Measurements from ENCODE around the gene CST9.

CST9 gene

DNA sequence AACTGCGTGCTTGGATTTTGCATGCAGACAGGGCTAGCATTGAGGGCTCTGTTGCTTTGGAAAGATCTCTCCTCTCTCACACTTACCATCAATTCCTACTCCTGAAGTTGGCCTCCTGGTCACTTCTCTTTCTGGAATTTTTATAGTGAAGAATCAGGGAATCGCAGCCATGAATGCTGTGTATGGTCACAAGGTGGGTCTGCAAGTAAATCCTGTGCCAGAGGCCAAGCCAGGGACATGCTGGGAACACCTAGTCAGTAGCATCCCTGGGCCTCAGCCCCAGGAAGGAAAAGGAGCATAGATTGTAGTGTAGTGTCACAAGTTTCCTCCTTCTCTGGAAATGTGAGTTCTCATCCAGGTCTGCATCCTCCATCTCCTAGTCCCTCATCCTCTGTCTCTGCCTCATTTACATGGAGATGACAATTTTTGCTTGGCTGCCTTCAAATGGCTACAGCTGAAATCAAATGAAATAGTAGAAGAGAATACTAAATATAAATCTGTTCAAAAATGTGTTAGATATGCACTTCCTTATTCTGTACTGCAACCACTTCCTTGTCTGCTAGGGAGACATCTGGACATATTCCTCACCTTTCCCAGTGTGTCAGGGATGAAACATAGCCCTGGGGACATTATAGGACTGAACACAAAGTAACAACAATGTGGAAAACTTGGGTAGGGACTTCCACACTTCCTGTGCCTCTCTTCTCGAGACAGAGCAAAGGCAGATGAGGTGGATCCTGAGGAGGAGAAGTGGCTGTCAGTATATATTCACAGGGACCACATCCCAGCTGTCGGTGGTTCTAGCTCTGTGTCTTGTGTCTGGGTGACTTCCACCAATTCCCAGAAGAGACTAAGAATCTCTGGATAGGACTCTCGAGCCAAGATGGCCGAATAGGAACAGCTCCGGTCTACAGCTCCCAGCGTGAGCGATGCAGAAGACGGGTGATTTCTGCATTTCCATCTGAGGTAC lies 17.0 kb downstream of the CST9 start:
- no peaks in the 10 kb centered on the region for H3K4me1 ChIP-seq (ENCODE audit: control insufficient read depth in 1 of 2, insufficient read depth in 1 of 2, low read depth in 1 of 2, low read length in 1 of 2)
- no peaks in the 10 kb centered on the region for H3K9me3 ChIP-seq
- no peaks in the 10 kb centered on the region for H3K36me3 ChIP-seq
- TF ChIP-seq, protein P1, sequence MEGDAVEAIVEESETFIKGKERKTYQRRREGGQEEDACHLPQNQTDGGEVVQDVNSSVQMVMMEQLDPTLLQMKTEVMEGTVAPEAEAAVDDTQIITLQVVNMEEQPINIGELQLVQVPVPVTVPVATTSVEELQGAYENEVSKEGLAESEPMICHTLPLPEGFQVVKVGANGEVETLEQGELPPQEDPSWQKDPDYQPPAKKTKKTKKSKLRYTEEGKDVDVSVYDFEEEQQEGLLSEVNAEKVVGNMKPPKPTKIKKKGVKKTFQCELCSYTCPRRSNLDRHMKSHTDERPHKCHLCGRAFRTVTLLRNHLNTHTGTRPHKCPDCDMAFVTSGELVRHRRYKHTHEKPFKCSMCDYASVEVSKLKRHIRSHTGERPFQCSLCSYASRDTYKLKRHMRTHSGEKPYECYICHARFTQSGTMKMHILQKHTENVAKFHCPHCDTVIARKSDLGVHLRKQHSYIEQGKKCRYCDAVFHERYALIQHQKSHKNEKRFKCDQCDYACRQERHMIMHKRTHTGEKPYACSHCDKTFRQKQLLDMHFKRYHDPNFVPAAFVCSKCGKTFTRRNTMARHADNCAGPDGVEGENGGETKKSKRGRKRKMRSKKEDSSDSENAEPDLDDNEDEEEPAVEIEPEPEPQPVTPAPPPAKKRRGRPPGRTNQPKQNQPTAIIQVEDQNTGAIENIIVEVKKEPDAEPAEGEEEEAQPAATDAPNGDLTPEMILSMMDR (IDR thresholded peaks at IDR 0.05): no peak
- no peak overlapping the region for H3K4me3 ChIP-seq (ENCODE audit: low read depth in 1 of 2, low read length in 1 of 2)
- H3K27me3 ChIP-seq: peaks cover 2% of the 10 kb centered on the region
- no peak overlapping the region for H3K27ac ChIP-seq

DNA sequence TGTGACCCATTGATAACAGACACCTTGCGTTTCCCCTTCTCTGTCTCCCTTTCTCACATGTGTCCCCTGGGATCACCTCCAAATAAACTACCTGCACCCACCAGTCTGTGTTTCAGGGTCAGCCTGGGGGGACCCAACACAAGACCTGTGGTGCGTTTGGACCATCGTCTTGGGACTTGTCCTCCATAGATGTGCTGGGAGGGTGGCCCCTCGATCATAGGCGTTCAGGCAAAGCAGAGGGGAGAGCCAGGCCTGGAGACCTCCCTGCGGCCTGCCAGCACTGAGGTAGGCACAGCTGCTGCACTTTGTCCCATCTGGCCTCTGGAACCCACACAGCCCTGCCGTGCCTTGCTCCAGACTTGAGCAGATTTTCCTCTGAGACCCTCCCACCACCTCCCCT lies 18.1 kb downstream of the CST9 start:
- no peaks in the 10 kb centered on the region for H3K36me3 ChIP-seq
- H3K27ac ChIP-seq: no peak overlapping the region
- H3K27me3 ChIP-seq: peaks cover 6% of the 10 kb centered on the region
- TF ChIP-seq, protein P1 (IDR thresholded peaks at IDR 0.05): no peak
- no peaks in the 10 kb centered on the region for H3K9me3 ChIP-seq
- H3K4me3 ChIP-seq (ENCODE audit: low read depth in 1 of 2, low read length in 1 of 2): no peak overlapping the region
- H3K4me1 ChIP-seq (ENCODE audit: control insufficient read depth in 1 of 2, insufficient read depth in 1 of 2, low read depth in 1 of 2, low read length in 1 of 2): no peaks in the 10 kb centered on the region

DNA sequence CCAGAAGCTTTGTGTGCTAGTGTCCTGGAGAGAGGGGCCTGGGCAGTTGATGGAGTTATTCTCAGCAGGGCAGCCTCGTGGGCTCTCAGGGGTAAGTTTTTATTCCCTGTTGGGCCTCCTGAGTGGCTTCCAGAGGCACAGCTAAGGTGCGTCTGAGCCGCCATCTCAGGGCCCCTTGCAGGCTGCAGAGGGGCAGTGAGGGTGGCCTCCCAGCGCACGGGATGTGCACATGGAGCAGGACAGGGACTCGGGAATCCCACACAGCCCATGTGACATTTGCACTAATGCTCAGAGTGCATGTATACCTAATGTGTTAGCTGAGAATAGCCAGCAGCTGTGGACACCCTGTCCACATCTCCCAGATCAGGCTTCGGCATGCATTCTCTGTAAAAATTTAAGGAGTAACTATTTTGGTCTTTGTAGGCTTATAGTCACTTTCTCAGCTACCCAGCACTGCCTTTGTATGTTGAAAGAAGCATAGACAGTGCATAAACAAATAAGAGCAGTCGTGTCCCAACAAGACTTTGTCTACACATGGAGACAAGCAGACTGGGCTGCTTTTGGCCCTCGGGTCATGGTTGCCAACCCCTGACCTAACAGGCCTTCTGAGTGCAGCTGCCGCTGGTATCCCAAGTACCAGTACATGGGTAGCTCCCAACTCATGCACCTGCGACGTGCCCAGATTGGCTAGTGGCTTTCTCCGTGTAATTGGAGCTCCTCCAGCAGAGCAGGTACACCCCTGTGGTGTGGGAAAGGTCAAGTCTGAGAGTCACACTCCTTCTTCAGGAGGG lies 18.8 kb downstream of the CST9 start:
- Histone ChIP-seq H3K27me3 (peaks cover 6% of the 10 kb centered on the region), H3K4me3 (ENCODE audit: low read depth in 1 of 2, low read length in 1 of 2) (no peak overlapping the region), H3K9me3 (no peaks in the 10 kb centered on the region), H3K4me1 (ENCODE audit: control insufficient read depth in 1 of 2, insufficient read depth in 1 of 2, low read depth in 1 of 2, low read length in 1 of 2) (no peaks in the 10 kb centered on the region), H3K27ac (no peak overlapping the region), H3K36me3 (no peaks in the 10 kb centered on the region)
- TF ChIP-seq, protein P1 (IDR thresholded peaks at IDR 0.05): no peak

DNA sequence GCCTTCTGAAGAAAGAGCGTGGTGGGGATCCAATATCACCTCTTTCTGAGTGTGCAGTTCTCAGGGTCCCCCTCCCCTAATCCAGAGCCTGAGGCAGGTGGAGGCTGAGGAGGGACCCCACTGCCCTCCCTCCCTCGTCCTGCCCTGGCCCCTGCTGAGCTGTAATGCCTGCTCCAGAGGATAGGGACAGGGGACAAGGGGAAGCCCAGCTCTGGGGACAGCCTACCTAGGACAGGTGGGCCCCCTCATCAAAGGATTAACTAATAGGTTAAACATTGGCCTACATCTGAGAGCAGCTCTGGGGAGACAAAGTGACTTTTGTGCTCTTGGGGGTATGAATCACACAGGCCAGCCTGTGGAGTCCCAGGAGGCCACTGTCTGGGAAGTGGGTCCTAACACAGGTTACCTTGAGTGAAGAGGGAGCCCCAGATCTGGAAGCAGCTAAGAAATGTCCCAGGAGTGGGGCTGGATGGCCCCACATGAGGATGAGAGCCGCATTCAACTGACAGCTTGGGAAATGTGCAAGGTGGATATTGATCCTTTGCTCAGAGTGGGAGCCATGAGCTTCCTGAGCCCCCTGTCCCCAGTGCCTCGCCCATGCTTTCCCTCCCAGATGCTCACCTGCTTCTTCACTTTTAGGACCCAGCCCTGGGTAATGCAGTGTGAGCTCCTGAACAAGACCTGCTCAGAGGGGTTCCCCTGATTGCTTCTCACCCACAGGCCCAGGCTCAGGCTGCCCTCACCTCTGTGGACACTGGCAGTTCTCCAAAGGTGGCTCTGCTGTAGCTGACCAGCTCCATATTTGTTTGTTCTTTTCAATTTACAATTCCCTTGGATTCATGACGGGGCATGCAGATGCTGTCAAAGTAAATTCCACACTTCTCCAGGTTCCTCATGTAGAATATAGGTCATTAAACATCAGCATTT lies 19.6 kb downstream of the CST9 start:
- H3K9me3 ChIP-seq: no peaks in the 10 kb centered on the region
- no peak overlapping the region for H3K27ac ChIP-seq
- H3K27me3 ChIP-seq: peaks cover 6% of the 10 kb centered on the region
- H3K36me3 ChIP-seq: no peaks in the 10 kb centered on the region
- TF ChIP-seq, protein P1 (IDR thresholded peaks at IDR 0.05): no peak
- H3K4me3 ChIP-seq (ENCODE audit: low read depth in 1 of 2, low read length in 1 of 2): no peak overlapping the region
- no peaks in the 10 kb centered on the region for H3K4me1 ChIP-seq (ENCODE audit: control insufficient read depth in 1 of 2, insufficient read depth in 1 of 2, low read depth in 1 of 2, low read length in 1 of 2)

DNA sequence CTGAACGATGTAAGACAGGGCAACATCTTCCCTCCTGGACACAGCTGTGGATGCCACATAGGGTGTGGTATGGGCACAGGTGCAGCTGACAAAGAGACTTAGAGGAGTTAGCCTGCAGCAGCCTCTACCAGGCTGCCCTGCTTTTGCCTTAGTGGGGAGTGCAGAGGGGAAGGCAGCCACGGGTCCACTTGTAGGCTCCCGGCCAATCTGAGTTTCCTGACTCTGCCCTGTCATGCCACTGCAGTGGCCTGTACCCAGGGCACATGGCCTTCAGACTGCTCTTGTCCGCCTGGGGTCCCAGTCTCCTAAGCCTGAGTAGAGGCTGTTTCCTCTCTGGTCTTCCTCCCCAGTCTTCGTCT lies 20.3 kb downstream of the CST9 start:
- H3K4me1 ChIP-seq (ENCODE audit: control insufficient read depth in 1 of 2, insufficient read depth in 1 of 2, low read depth in 1 of 2, low read length in 1 of 2): no peaks in the 10 kb centered on the region
- peaks cover 6% of the 10 kb centered on the region for H3K27me3 ChIP-seq
- no peaks in the 10 kb centered on the region for H3K9me3 ChIP-seq
- no peaks in the 10 kb centered on the region for H3K36me3 ChIP-seq
- H3K27ac ChIP-seq: no peak overlapping the region
- no peak overlapping the region for H3K4me3 ChIP-seq (ENCODE audit: low read depth in 1 of 2, low read length in 1 of 2)
- TF ChIP-seq, protein P1 (IDR thresholded peaks at IDR 0.05): no peak

Data from neutrophil (primary cell).